Kidney epithelial cell (primary cell): ENCODE measurements around the gene SNAI3. TPM values are rescaled to one million over a fixed set of nuclear protein-coding genes. Genes with fewer than 3 reads are reported as not detected.

Source experiments
- DNase-seq: peaks from one replicate; pipeline ENCODE4 v3.0.0-alpha.2; 2010; ENCODE audit warnings: low read depth
- H3K27me3 ChIP-seq: 2 replicates; pipeline ENCODE4 v1.6.0; 2011; ENCODE audit warnings: low read length; ENCODE audit not compliant: control insufficient read depth, insufficient read depth
- H3K36me3 ChIP-seq: 2 replicates; pipeline ENCODE4 v1.5.1; 2011; ENCODE audit warnings: low read length; ENCODE audit not compliant: control insufficient read depth, insufficient read depth
- H3K4me3 ChIP-seq: 2 replicates; pipeline ENCODE4 v1.5.1; 2011; ENCODE audit warnings: low read depth, mild to moderate bottlenecking, control low read depth, low read length
- total RNA-seq: library from RNA; depleted of rRNA; stranded (reverse); fragments of >200 nt; gene quantifications from 2 replicates; pipeline ENCODE4 v1.2.3, GENCODE V29; 2015
- TF ChIP-seq, protein P1 (sequence below): IDR thresholded peaks from 2 replicates; pipeline ENCODE4 v1.5.1; 2011; ENCODE audit warnings: mild to moderate bottlenecking, moderate library complexity, low read length, control low read depth, inconsistent platforms; ENCODE audit not compliant: insufficient read depth, poor library complexity, severe bottlenecking

The SNAI3 gene
- total RNA-seq, 1 donor from 2014 or later, result 1.1 TPM

DNA sequence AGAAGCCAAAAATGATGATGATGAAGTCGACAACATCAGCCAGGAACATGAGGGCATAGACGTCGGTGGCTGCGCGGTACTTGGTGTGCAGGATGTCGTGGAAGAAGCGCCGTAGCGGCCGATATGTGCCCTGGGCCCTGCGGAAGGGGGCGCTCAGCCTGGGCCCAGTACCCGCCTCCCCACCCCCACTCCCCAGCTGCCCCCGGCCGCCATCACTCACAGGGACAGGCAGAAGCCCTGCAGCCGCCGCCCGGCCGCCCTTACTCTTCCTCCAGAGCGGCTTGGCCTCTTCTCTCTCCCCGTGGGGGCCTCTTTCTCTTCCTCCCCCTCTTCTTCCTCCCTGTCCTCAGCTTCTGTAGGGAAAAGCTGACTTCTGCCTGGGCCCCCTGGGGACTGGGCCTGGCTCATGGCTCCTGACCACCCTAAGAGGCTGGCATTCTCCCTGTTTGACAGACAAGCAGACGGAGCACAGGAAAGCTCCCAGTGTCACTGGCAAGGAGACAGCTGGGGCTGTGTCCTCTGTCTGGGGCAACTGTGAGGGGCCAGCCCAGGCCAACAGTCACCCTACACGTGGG is 34.2 kb upstream of the SNAI3 start:
- Histone ChIP-seq H3K27me3 (no peaks in the 10 kb centered on the region), H3K36me3 (peaks cover 9% of the 10 kb centered on the region), H3K4me3 (no peak overlapping the region)
- TF ChIP-seq, protein P1, sequence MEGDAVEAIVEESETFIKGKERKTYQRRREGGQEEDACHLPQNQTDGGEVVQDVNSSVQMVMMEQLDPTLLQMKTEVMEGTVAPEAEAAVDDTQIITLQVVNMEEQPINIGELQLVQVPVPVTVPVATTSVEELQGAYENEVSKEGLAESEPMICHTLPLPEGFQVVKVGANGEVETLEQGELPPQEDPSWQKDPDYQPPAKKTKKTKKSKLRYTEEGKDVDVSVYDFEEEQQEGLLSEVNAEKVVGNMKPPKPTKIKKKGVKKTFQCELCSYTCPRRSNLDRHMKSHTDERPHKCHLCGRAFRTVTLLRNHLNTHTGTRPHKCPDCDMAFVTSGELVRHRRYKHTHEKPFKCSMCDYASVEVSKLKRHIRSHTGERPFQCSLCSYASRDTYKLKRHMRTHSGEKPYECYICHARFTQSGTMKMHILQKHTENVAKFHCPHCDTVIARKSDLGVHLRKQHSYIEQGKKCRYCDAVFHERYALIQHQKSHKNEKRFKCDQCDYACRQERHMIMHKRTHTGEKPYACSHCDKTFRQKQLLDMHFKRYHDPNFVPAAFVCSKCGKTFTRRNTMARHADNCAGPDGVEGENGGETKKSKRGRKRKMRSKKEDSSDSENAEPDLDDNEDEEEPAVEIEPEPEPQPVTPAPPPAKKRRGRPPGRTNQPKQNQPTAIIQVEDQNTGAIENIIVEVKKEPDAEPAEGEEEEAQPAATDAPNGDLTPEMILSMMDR, result no peak
- no peak for DNase-seq

DNA sequence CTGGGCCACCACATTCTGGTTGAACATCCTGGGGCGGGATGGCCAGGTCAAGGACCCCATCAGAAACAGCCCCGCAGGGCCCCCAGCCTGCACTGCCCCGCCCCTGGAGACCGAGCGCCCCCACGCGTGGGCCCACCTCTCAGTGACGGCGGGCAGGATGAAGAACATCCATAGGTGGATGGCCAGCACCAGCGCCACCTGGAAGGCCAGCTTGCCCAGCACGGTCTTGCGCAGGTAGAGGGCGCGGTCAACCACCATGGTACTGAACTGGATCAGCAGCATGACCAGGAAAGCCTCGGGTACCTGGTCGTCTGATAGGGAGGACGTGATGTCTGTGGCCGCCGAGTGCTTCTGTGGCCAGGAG is 33.6 kb upstream of the SNAI3 start:
- Histone ChIP-seq H3K27me3 (no peaks in the 10 kb centered on the region), H3K36me3 (peaks cover 9% of the 10 kb centered on the region), H3K4me3 (no peak overlapping the region)
- no peak for DNase-seq
- TF ChIP-seq, protein P1, result no peak

GRCh38 chr16:88719267-88719932 is 33.1 kb upstream of the SNAI3 start:
- no peak for DNase-seq
- Histone ChIP-seq H3K36me3 (peaks cover 11% of the 10 kb centered on the region), H3K4me3 (no peak overlapping the region), H3K27me3 (no peaks in the 10 kb centered on the region)
- TF ChIP-seq, protein P1, result no peak

DNA sequence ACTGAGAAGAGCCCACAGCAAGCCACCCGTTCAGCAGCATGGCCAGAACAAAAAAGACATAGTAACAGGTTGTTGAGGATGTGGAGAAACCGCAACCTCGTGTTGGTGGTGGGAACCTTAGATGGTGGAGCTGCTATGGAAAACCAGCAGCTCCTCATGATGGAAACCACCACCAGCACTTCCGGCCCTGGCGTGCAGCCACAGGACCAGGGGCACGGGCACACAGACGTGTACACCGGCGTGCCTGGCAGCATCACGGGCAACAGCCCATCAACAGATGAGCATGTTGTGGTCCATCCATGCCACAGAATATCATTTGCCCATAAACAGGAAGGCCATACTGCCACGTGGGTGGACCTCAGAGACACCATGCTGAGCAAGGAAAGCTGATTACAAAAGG is 31.9 kb upstream of the SNAI3 start:
- peaks cover 11% of the 10 kb centered on the region for H3K36me3 ChIP-seq
- no peak overlapping the region for H3K4me3 ChIP-seq
- no peak for DNase-seq

DNA sequence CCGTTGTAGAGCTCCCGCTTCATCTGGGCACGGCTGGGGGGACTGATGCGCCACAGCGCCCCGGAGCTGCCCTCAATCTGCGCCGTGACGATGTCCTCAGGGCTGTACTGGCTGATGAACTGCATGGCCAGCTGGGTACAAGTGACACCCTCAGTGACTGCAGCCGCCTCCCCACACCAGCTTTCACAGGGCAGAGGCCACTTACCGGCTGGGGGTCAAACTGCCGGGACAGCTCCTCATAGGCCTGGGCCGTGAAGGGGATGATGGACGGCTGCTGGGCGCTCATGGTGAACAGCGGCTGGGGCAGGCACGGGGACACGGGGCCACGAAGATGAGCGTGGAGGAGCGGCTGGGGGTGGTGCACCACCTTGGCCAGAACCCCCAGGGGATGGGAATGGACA is 30.3 kb upstream of the SNAI3 start:
- no peak for DNase-seq
- Histone ChIP-seq H3K36me3 (peaks cover 11% of the 10 kb centered on the region), H3K4me3 (no peak overlapping the region), H3K27me3 (no peaks in the 10 kb centered on the region)
- TF ChIP-seq, protein P1, result no peak

More for the DNA sequence above, 31.9 kb upstream of the SNAI3 start:
- no peaks in the 10 kb centered on the region for H3K27me3 ChIP-seq
- TF ChIP-seq, protein P1, result no peak

DNA sequence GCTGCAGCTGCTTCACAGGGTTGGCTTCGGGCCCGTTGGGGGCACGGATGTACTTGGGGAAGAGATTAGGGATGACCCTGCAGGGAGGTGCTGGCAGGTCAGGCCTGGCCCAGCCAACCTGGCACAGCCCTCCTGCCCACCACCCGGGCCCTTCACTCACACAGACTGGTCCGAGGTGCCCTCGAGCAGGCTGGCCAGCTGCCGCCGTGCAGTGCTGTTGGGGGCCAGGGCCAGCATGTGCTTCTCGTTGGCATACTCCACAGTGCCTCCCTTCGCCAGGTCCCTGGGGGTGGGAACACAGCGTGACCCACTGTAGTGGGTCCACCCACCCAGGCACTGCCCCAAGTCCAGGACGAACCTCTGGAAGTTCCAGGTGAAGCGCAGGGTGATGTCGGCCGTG is 29.9 kb upstream of the SNAI3 start:
- Histone ChIP-seq H3K27me3 (no peaks in the 10 kb centered on the region), H3K36me3 (peaks cover 9% of the 10 kb centered on the region), H3K4me3 (no peak overlapping the region)
- no peak for DNase-seq
- TF ChIP-seq, protein P1, result no peak
